Fibroblast of mammary gland (primary cell): ENCODE data around the gene RASSF10.

Source experiments
- DNase-seq: peaks from one replicate; pipeline ENCODE4 v3.0.0-alpha.2; 2010; ENCODE audit warnings: low read depth
- H3K4me3 ChIP-seq: 2 replicates; pipeline ENCODE4 v1.5.1; 2011; ENCODE audit warnings: low read depth, mild to moderate bottlenecking, low read length, moderate library complexity; ENCODE audit not compliant: control insufficient read depth
- CTCF ChIP-seq: conservative IDR thresholded peaks from 2 replicates; pipeline ENCODE4 v1.5.1; 2011; ENCODE audit warnings: low read depth, low read length, inconsistent platforms; ENCODE audit not compliant: control insufficient read depth, insufficient read depth

RASSF10 gene

GRCh38 chr11:13031349-13031748 is 22.2 kb downstream of the RASSF10 start:
- no peak for TF ChIP-seq CTCF
- DNase-seq = no peak
- no peak overlapping the region for H3K4me3 ChIP-seq

- no peak for DNase-seq
- no peak overlapping the region for H3K4me3 ChIP-seq
- no peak for TF ChIP-seq CTCF
These were observed 24.8 kb downstream of the RASSF10 start for GRCh38 chr11:13033760-13034533.

- H3K4me3 ChIP-seq = no peak overlapping the region
- no peak for DNase-seq
- no peak for TF ChIP-seq CTCF
These were observed 26.6 kb downstream of the RASSF10 start for GRCh38 chr11:13035711-13036110.

GRCh38 chr11:13036235-13036634 is 27.1 kb downstream of the RASSF10 start:
- DNase-seq = no peak
- no peak for TF ChIP-seq CTCF
- no peak overlapping the region for H3K4me3 ChIP-seq

GRCh38 chr11:13038366-13038765 is 29.2 kb downstream of the RASSF10 start:
- H3K4me3 ChIP-seq = no peak overlapping the region
- DNase-seq = peak; percentile 10
- TF ChIP-seq CTCF = no peak

GRCh38 chr11:13039126-13039525 is 30.0 kb downstream of the RASSF10 start:
- TF ChIP-seq CTCF = no peak
- no peak for DNase-seq
- no peak overlapping the region for H3K4me3 ChIP-seq

- no peak for TF ChIP-seq CTCF
- DNase-seq = no peak
- no peak overlapping the region for H3K4me3 ChIP-seq
These were observed 31.9 kb downstream of the RASSF10 start for GRCh38 chr11:13040969-13041561.
